GM18502 (cell line): Measurements from ENCODE around the gene LGALSL.
"Not testable (repeated sequence)": the region's sequence is repeated elsewhere in the genome, so short reads cannot be mapped to it uniquely, and the experiment has no call there.

Source experiments
- ATAC-seq: cut with Tn5 transposase; IDR thresholded peaks from one replicate; pipeline ENCODE4 v1.9.1; 2021; ENCODE audit warnings: mild to moderate bottlenecking; ENCODE audit not compliant: unreplicated experiment, poor library complexity

The LGALSL gene

GRCh38 chr2:64442277-64442676, 11.7 kb upstream of the LGALSL start:
- ATAC-seq, result no peak

- ATAC-seq, result no peak
Measured at GRCh38 chr2:64442801-64443429, 11.0 kb upstream of the LGALSL start.

DNA sequence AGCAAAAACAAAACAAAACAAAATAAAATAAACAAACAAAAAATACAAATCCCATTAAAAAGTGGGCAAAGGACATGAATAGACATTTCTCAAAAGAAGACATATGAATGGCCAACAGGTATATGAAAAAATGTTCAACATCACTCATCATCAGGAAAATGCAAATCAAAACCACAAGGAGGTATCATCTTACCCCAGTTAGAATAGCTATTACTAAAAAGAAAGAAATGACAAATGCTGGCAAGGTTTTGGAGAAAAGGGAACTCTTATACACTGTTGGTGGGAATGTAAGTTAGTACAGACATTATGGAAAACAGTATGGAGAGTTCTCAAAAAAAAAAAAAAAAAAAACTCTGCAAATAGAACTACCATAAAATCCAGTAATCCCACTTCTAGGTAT, 8.0 kb upstream of the LGALSL start:
- ATAC-seq, result not testable (repeated sequence)

GRCh38 chr2:64447317-64448040, 6.5 kb upstream of the LGALSL start:
- no peak for ATAC-seq

GRCh38 chr2:64448041-64448426, 5.9 kb upstream of the LGALSL start:
- ATAC-seq, result no peak

DNA sequence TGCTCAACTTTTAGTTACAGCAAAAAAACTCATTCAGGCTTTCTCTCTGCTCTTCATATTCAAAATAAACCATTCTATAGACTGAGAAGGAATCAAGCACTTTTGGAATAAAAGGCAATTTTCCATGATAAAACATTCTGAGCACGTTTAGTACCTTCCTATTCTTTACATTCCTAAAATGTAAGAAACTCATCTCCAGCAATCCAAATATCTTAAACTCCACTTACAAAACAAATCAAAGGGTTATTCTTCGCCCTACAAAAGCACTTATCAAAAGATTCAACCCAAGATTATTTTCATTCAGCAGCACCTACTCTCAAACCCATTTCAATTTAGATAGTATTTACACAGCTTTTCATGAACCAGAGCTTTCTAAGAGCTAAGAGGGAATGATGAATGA, 2.9 kb upstream of the LGALSL start:
- ATAC-seq, result no peak

DNA sequence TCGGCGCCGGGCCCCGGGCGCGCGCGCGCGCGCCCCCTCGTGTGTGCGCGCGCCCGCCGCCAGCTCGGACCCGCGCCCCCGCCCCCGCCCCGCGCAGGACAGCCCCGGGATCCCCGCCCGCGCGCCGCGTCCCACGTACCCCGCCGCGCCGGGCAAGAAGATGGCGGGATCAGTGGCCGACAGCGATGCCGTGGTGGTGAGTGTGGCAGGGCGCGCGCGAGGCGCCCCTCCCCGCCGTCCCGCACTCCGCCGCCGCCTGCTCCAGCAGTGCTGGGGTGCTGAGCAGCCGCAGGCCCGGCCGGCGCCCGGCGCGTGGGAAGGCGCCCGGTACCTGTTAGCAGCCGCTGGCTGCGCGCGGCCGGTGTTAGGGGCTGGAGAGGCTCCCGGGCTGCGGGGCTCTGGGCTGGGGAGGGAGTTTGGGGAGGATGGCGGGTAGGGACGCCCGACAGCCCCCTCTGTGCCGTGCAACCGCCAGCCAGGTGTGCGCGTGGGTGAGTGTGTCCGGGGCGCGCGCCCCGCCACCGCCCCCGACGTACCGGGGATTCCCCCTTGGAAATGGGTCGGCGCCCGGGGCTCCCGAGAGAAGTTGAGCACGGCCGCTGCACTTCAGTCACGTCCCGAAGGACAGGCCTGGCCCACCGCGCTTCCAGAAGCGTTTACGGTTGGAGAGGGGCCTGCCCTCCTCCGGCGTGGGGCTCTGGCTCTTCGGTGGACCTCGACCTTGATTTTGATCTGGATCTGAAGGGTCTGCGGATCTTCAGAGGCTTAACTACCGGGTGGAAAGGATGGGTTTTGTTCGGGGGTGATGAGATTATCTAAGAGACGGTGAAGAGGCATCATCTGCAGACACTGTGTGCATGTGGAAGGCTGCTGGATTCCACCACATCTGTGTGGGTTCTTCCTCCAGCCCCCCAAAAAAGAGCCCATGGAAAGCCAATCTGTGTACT, 697 bp downstream of the LGALSL start:
- ATAC-seq, result peak; percentile 69

GRCh38 chr2:64455545-64455944, 1.6 kb downstream of the LGALSL start:
- no peak for ATAC-seq

GRCh38 chr2:64456293-64456692, 2.3 kb downstream of the LGALSL start:
- no peak for ATAC-seq

- no peak for ATAC-seq
Measured at GRCh38 chr2:64457524-64457923, 3.6 kb downstream of the LGALSL start.

GRCh38 chr2:64459575-64459974, 5.6 kb downstream of the LGALSL start:
- ATAC-seq, result no peak

DNA sequence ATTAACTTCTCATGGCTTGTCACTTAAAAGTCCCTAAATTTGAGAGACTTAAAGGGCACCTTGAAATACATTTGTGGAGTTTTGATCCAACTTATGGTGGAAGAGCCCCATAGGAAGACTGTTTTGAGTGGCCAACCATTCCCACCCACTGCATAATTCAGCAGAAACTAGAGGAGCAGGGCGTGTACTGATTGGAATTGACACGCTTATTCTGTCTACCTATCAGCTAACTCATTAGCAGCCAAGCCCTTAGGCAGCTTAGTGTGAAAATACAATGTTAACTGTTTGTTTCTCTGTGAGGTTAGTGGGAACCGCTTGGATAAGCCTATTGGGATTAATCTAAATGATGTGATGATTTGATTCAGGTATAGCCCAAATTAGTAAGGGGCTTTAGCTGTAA, 6.4 kb downstream of the LGALSL start:
- no peak for ATAC-seq

GRCh38 chr2:64461271-64462058, 7.5 kb downstream of the LGALSL start:
- no peak for ATAC-seq

DNA sequence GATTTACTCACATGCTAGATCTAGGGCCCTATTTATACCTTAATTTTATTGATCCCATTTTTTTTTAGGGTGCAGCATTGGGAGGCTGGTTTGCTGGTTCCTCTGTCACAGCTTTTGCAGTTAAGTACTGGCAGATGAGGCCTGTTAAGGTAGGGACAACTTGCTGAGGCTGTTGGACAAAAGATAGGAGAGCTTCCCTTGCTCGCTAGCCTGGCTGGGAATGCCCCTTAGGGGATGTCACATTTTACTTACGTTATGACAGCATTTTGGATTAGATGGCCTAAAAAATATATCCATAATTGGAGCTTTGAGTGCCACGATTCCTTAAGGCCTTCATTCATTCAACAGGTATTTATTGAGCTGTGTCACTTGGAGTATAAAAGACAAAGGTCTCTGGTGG, 8.2 kb downstream of the LGALSL start:
- ATAC-seq, result no peak

GRCh38 chr2:64462940-64463700, 9.2 kb downstream of the LGALSL start:
- no peak for ATAC-seq

GRCh38 chr2:64463781-64464180, 9.8 kb downstream of the LGALSL start:
- no peak for ATAC-seq

GRCh38 chr2:64466478-64467085, 12.6 kb downstream of the LGALSL start:
- ATAC-seq, result no peak

- no peak for ATAC-seq
Measured at GRCh38 chr2:64467096-64467843, 13.3 kb downstream of the LGALSL start.
